GM20431 (cell line): ENCODE results near the gene UVSSA.
"Not testable (repeated sequence)": the region's sequence is repeated elsewhere in the genome, so short reads cannot be mapped to it uniquely, and the experiment has no call there.

Source experiments
- in situ Hi-C: fragments of 300-500 bp; cut with MseI, MboI; formaldehyde crosslinking; loops from one replicate; pipeline ENCODE4 v1.15.0; 2020; ENCODE audit warnings: low sequenced_read_pairs; ENCODE audit not compliant: unreplicated experiment

The UVSSA gene

DNA sequence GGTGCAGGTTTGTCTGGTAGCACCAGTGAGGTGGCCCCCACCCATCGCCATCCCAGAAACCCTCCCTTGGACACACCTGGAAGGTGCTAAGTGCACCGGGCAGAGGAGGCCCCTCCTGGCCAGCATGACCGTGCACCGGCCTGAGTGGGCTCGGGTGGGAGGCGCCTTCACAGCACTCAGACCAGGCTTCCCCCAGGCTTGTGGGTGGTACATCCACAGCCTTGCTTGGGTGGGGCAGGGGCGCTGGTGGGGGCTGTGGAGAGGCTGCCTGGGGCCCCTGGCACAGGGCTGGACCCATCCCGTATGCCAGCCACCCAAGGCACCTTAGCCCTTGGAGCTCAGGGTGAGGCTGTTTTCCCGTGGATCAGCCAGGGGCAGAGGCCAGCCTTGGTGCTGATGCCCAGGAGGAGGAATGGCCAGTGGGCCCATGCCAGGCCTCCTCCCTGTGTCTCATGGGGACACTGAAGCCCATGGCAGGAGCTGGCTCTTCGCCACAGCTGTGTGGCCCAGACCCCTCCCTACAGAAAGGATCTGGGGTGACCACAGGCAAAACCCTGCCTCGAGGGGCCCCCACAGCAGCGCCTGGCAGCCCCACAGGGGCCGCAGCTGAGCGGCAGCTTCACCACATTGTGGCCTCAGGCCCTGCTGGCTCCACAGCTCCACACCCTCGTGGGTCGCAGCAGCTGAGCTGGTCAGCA, 37.8 kb downstream of the UVSSA start:
- in situ Hi-C loops = no loop called here

DNA sequence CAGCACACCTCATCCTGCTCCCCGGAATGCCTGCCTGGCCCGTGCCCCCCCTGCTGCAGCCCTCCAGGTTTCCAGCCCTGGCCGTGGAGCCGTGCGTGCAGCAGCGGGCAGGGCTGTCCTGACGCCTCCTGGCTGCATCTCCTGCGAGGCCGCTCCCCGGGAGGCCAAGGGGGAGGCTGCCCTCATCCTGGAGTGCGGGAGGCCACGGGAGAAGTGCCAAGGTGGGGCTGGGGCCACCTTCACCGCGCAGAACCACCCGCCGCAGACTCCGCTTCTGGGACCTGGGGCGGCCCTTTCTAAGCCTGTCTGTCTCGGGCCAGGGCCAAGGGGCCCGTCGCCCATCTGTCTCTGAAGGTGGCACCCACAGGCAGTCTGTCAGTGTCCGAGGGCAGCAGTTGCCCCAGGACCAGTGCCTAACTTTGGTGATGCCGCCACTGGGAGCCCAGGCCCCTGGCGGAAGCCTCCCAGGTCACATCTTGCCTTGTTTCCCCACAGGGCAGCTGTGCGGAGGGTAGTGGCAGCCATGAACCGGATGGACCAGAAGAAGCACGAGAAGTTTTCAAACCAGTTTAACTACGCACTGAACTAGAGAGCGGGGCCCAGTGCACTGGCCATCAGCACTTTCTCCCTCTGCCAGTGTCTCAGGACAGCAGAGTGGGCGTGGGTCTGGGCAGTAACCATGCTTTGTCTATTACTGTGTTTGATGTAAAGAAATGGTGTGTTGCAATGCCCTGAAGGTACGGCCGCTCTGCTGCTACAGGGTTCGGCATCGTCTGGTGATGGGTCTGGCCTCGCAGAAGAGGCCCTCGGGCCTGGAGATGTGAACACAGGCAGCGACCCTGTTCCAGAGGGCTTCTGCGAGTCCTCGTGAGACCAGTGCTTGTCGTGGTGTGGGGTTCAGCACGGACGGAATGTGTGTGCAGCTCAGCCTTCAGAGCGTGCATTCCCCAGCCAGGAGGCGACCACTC, 38.6 kb downstream of the UVSSA start:
- in situ Hi-C loops = no loop called here

DNA sequence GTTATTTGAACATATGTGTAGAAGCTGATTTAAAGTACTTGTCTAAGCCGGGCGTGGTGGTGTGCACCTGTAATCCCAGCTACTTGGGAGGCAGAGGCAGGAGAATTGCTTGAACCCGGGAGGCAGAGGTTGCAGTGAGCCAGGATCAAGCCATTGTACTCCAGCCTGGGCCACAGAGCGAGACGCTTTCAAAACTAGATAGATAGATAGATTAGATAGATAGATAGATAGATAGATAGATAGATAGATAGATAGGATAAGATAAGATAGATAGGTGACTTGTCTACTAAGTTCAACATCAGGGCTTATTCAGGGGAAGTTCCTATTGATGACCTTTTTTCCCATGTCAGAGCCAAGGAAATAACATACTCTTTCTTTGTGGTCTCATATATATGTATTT, 46.4 kb downstream of the UVSSA start:
- in situ Hi-C loops = not testable (repeated sequence)

DNA sequence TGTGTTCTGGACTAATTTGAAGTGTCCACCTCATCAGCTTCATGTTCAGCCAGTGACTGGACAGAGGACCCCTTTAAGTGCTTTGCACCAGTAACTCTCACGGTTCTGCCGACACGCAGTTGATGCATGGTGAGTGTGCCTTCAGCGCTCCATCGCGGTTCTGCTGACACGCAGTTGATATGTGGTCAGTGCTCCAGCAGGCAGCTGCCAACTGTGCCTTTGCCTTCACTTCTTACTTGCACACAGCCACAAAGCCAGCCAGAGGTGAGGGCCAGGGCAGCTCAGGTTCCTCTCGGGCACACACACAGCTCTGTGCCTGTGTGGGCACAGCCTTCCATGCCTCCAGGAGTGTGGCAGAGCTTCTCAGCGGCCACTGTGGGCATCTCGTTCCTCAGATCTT, 46.9 kb downstream of the UVSSA start:
- in situ Hi-C loops = no loop called here

DNA sequence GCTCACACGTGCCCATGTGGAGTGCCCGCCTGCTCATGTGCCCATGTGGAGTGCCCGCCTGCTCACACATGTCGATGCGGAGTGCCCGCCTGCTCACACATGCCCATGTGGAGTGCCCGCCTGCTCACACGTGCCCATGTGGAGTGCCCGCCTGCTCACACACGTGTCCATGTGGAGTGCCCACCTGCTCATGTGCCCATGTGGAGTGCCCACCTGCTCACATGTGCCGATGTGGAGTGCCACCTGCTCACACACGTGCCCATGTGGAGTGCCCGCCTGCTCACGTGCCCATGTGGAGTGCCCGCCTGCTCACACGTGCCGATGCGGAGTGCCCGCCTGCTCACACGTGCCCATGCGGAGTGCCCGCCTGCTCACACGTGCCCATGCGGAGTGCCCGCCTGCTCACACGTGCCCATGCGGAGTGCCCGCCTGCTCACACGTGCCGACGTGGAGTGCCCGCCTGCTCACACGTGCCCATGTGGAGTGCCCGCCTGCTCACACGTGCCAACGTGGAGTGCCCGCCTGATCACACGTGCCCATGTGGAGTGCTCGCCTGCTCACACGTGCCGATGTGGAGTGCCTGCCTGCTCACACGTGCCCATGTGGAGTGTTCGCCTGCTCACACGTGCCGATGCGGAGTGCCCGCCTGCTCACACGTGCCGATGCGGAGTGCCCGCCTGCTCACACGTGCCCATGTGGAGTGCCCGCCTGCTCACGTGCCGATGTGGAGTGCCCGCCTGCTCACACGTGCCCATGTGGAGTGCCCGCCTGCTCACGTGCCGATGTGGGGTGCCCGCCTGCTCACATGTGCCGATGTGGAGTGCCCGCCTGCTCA, 47.8 kb downstream of the UVSSA start:
- in situ Hi-C loops = not testable (repeated sequence)

DNA sequence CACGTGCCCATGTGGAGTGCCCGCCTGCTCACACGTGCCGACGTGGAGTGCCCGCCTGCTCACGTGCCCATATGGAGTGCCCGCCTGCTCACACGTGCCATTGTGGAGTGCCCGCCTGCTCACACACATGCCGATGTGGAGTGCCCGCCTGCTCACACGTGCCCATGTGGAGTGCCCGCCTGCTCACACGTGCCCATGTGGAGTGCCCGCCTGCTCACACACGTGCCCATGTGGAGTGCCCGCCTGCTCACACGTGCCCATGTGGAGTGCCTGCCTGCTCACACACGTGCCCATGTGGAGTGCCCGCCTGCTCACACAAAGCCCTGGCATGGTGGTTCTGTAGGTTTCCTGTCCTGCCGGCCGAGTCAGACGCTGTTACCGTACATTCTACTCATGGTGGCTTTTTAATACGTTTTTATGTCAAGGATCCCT, 48.4 kb downstream of the UVSSA start:
- in situ Hi-C loops = not testable (repeated sequence)

DNA sequence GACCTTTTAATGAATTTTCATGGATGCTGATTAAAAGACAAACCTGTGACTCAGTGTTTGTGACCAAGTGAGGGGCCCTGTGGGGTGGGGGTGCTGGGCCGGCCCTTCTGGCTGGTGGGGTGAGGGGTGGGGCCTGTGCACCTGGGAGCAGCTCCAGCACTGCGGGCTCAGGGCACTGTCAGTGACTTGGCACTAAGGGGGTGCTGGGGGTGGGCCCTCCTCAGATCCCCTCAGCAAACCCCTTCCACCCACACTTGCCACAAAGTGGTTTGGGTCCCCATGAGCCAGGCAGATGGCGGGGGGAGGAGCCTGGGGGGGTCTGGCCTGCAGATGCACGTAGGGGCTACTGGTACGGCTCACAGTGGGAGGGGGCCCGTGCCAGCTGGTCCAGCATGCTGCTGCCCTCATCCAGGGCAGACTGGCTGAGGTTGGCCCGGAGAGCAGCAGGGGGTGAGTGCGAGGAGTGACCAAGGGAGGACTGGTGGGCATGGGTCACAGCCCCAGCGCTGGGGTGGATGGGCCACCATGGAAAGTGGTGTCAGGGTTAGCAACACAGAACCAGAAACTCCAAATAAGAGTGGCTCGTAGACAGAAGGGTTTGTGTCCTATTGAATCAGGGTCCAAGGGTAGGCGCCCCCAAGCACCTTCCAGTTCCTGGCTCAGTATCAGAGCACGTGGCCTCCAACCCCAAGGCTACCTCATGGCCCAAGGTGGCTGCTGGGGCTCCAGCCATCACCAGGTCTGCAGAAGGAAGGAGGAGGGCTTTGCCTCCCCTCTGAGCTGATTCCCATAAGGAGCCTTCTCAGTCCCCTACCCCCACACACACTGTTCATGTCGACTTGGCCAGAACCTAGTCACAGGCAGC, 49.2 kb downstream of the UVSSA start:
- in situ Hi-C loops = no loop called here

DNA sequence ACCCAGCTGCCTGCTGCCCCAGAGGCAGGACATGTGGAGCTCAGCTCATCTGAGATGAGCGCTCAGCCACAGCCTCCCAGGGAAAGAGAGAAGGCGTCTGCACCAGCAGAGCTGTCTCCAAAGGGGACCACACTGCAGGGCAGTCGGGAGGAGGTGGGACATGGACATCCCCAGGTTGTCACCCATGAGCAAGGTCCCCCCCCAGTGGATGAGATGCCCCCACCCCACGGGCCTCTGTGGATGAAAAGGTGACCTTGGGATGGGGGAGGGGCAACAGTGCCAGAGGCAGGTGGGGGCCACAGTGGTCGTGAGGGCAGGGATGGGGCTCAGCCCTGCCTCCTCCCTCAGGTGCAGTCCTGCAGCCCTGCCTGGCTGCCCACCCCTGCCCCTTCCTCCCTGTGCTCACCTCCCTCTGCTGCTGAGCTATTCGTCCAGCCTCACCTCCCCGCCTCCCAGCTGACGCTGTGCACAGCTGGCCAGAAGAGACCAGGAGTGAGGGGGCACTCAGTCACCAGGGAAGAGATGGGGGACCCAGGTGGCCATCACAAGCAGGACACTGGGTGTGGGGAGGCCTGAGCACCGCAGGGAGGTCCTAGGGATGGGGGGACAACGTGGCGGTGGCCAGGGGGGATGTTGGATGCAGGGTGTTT, 49.9 kb downstream of the UVSSA start:
- in situ Hi-C loops = no loop called here

DNA sequence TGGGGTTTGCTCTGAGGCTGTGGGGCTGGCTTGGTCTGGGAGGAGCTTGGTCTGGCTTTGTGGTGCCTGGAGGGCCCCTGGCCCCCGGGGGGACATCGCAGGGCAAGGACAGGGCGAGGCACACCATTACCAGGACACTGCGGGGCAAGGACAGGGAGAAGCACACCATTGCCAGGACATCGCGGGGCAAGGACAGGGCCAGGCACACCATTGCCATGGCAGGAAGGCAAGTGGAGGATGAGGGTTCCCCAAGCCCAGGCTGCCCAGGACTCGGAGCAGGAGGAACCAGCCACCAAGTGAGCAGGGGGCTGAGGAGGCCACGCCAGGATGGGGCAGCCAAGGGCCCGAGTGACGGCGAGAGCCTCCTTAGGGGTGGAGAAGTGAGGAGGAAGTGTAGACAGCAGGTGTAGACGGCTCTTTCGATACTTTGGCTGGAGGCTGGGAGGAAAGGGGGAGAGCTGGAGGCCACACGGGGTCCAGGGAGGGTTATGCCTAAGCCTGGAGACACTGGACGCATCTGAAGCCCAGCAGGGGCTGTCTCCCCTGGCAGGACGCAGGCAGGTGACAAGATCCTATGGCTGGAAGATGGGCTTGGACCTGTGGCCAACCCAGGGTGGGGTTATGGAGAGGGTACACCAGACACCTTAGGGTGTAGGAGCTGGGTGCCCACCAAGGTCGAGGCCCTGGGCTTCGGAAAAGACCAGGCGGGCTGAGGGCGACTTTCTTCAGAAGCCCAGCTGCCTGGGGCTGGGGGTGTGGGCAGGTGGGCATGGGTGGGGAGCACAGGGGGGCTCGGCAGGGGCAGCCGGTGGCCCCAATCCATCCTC, 51.9 kb downstream of the UVSSA start:
- in situ Hi-C loops = no loop called here

DNA sequence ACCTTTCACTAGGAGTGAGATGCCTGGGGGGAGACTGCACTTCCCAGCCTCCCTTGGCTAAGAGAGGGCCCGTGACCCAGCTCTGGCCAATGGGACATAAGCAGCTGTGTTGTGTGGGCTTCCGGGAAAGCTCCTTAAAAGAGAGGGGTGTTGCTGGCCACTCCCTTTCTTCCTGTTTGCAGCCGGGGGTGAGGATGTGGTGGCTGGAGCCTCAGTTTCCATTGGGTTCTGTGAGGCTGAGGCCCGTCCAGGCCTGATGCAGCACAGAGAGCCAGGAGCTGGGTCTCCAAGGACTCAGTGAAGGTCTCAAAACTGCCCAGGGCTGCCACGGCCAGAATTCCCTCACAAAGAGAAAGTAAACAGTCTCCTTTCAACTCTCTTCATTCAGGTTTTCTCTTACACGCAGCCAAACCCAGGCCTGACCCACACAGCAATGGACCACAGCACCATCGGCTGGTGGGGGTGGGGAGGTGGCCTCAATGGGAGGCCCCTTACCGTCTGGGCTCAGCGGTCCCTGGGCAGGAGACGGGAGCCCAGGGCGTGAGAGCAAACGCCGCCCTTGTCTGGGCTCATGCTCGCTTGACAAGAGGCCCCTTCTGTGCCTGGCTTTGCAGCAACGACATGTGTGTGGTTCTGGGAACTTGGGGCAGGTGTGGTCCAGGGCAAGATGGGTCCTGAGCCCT, 52.6 kb downstream of the UVSSA start:
- in situ Hi-C loops = no loop called here

DNA sequence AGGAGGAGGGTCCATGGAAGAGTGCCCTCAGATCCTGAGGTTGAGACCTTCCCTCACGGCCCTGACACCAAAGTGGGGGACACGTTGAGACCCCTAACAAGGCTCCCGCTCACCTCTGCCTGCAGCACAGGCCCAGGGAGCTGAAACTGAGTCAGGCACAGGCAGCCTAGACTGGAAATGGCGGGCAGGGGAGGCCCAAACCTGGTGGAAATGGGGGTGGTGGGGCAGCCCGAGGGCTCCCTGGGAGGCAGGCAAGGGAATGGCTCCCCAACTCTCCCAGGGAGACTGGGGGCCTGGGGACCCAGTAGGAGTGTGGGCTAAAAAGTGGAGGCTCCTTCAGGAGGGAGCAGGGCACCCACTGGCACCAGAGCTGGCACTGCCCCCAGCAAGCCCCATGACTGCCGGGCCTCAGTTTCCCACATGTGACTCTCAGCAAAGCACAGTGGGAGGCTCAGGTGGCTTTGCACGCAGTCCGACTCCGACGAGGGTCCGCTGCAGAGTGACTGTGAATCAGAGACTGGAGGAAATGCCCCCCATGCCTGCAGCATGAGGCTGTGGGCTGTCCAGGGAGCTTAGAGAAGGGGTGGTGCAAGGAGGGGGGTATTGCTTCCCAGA, 53.3 kb downstream of the UVSSA start:
- in situ Hi-C loops = no loop called here

DNA sequence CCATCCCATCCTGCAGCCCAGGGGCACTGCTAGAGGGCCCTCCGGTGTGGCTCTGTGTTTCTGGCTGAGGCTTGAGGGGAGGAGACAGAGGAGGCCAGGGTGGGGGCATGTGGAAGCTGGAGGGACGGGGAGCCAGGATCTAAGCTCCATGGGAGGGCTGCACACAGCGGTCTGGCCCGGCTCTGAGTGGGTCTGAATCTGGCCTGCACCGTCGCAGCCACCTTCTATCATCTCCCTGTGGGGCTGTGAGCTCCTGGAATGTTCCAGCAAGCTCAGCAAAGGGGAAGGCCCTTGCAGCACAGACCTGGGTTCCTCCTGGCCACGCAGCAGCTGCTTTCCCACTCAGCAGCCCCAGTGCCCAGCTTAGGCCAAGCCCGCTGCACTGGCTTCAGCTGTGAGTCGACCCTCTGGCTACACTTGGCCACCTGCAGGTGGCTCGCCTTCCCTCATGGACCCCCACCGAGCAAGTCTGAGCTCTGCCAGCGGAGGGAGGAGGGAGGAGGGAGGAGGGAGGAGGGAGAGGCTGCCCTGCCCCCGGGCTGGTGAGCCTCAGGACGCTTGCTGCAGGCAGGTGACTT, 53.9 kb downstream of the UVSSA start:
- in situ Hi-C loops = no loop called here

DNA sequence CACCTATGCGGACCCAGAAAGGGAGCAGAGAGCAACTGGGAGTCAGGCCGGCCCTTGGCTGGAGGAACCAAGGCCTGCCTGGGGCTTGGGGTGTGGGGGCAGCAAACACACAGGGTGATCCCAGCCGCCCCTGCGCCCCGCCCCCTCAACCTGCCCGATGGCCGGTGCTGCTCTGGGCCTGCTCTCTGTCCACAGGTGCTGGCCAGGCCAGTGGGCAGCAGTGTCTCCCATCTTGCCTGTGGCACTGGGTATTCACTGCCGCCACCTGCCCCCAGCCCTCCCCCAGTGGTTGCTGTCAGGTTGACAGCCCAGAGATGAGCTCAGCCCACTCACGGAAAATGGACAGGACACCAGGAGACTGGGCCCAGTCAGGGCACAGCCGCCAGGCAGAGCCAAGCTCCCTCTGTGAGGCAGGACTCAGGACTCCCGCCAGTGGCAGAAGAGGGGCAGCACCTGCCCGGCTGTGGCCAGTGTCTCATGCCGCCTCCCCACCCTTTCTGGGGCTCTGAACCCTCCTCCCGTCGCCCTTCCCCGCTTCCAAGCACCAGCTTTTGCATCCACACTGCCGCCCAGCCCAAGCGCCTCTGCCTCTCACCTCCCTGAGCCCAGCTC, 54.5 kb downstream of the UVSSA start:
- in situ Hi-C loops = no loop called here

DNA sequence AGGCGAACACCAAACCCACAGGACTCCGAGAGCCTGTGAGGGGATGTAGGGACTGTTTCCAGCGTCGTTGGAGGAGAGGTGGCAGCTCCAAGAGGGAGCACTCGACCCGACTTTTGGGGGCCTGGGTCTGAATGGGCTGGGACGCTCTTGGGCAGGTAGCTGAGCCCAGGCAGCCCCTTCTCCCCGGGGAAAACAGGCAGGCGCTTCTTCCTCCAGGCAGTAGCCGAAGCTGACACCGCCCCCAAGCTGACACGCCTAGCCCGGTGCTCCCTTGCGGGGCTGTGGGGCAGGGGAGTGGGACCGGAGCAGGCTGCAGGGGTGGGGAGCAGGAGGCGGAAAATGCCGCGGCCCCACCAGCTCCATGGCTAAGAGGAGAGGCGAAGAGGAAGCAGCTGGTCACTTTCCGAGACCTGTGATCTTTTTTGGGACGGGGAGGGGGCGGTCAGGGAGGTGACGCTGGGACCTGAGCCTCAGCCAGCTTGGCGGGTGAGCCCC, 55.1 kb downstream of the UVSSA start:
- in situ Hi-C loops = no loop called here

DNA sequence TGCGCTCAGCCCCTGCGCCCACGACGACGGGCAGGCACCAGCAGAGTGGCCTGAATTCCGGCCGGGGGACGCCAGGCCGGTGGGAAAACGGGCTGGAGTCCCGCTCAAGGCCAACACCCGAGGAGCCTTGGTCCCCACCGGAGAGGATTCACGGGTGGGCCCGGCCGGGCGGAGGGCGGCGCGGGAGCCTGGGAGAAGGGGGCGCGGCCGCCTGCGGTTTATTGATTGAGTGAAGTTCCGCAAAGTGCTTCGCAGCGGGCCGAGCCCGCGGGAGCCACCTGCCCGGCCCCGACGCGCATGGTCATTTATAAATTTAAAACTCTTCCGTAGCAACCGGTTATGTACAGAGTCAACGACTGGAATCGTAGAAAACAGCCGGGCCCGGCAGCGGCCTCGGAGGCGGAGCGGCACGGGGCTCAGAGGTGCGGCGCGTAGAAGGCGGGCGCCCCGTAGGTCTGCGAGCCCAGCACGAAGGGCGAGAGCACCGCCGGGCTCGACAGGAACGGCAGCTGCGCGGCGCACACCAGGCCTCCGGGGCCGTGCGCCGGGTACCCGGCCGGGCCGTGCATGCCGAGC, 55.6 kb downstream of the UVSSA start:
- in situ Hi-C loops = no loop called here

DNA sequence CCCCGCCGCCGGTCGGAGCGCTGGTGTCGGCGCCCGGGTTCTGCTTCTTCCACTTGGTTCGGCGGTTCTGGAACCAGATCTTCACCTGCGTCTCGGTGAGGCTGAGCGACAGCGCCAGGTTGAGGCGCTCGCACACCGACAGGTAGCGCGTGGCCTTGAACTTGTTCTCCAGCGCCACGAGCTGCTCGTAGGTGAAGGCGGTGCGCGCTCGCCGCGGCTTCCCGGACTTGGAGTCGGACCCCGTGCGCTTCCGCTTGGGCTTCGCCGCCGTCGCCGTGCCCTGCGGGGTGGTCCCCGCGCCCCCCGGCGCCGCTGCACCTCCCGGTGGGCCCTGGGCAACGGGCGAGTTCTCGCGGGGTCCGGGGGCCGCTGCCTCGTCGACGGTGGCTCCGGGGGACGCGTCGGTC, 56.2 kb downstream of the UVSSA start:
- in situ Hi-C loops = no loop called here
